Upper lobe of left lung (tissue), 6 donors: ENCODE results near the gene OR1F1. TPM values are rescaled to one million over a fixed set of nuclear protein-coding genes. Genes with fewer than 3 reads are reported as not detected.
"Not testable (repeated sequence)": the region's sequence is repeated elsewhere in the genome, so short reads cannot be mapped to it uniquely, and the experiment has no call there.

Experiments
- ATAC-seq, 2 donors: fragments of 200-7000 bp; cut with Tn5 transposase; one replicate each; pipeline ENCODE4 v1.9.1; 2022; ENCODE audit warnings: mild to moderate bottlenecking in 2 of 2, moderate library complexity in 2 of 2; ENCODE audit not compliant: low FRiP score in 2 of 2
- DNase-seq, 2 donors: peaks; one replicate each; pipeline ENCODE4 v3.0.0-alpha.2; 2019 to 2020
- H3K27ac ChIP-seq, 4 donors: fragments of 200-600 bp; sonication (generic); one replicate each; pipeline ENCODE4 v1.5.1; 2016 to 2019
- H3K27me3 ChIP-seq, 4 donors: fragments of 200-600 bp; sonication (generic); one replicate each; pipeline ENCODE4 v1.5.1; 2017 to 2019
- H3K36me3 ChIP-seq, 4 donors: fragments of 200-600 bp; sonication (generic); one replicate each; pipeline ENCODE4 v1.5.1; 2016 to 2019
- H3K4me1 ChIP-seq, 4 donors: fragments of 200-600 bp; sonication (generic); one replicate each; pipeline ENCODE4 v1.5.1; 2018 to 2019
- H3K4me3 ChIP-seq, 4 donors: fragments of 200-600 bp; sonication (generic); one replicate each; pipeline ENCODE4 v1.5.1; 2017 to 2019; ENCODE audit warnings: mild to moderate bottlenecking in 2 of 4, moderate library complexity in 1 of 4
- H3K9me3 ChIP-seq, 4 donors: fragments of 200-600 bp; sonication (generic); one replicate each; pipeline ENCODE4 v1.5.1; 2018 to 2019
- CTCF ChIP-seq, 6 experiments: fragments of 450-650 bp in 4 of 6; fragments of 200-600 bp in 2 of 6; sonication (generic) in 2 of 6; IDR thresholded peaks; one replicate each; pipeline ENCODE4 v1.5.1; 2016 to 2019; ENCODE audit warnings: antibody characterized with exemption in 6 of 6
- EP300 ChIP-seq, 4 donors: sonication (generic); formaldehyde crosslinking; IDR thresholded peaks; one replicate each; pipeline ENCODE4 v1.5.1; 2017; ENCODE audit warnings: antibody characterized with exemption in 4 of 4, control low read depth in 2 of 4
- POLR2A ChIP-seq, 4 donors: fragments of 450-650 bp; IDR thresholded peaks; one replicate each; pipeline ENCODE4 v1.5.1; 2016 to 2017; ENCODE audit warnings: antibody characterized with exemption in 4 of 4, mild to moderate bottlenecking in 2 of 4
- POLR2AphosphoS5 ChIP-seq, 2 donors: sonication (generic); formaldehyde crosslinking; IDR thresholded peaks; one replicate each; pipeline ENCODE4 v1.5.1; 2017; ENCODE audit warnings: antibody characterized with exemption in 2 of 2
- WGBS, 2 donors: methylation state at CpG; one replicate each; pipeline ENCODE4 v1.1.5; 2017 to 2018; 5-methylcytosine and 5-hydroxymethylcytosine counted together
- total RNA-seq, 6 donors: library from RNA; depleted of rRNA in 4 of 6; stranded (reverse); fragments of >200 nt in 4 of 6; gene quantifications; one replicate each; pipeline versions ENCODE4 v1.1.0 to v1.2.1, GENCODE V29; 2016 to 2021
- donor health status: DM: no; HTN: no; CAD: no; lungs with moderate emphysema.
- donor health status: DM: no; HTN: yes; CAD: no; lungs with severe emphysema.

Gene OR1F1
- total RNA-seq, 6 donors from 2014 or later = not detected

DNA sequence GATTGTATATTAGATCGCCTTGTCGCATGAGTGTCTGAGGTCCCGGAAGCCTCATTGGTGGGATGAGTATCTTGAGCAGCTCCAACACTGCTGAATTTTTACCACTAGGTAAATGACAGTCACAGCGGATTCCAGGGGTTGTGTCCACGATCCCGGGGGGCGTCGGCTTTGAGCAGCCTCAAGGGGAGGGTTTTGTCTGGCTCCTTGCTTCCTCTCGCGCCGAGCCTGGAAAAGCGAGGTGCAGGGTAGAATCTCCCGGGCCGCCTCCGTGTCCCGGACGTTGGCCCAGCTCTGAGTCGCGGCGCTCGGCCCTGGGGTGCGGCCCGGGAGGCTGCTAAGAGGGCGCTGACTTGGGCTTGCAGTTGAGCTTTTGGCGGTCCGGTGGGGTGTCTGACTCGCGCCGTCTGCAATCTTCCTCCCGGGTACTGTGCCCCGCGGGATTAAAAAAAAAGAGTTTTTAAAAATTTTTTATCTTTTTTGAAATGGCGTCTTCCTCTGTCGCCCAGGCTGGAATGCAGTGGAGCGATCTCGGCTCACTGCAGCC is 4.5 kb downstream of the OR1F1 start:
- Histone ChIP-seq H3K27me3 (peaks cover 1 to 60% (median 45%) of the 10 kb centered on the region in 4 donors), H3K4me3 (no peak overlapping the region), H3K9me3 (peaks cover 0 to 6% (median 0%) of the 10 kb centered on the region in 4 donors), H3K4me1 (peaks cover 12 to 19% (median 17%) of the 10 kb centered on the region in 4 donors), H3K36me3 (no peaks in the 10 kb centered on the region), H3K27ac (no peak overlapping the region)
- TF ChIP-seq EP300 (IDR thresholded peaks at IDR 0.05) = no peak
- WGBS, 2 donors = 24 to 57% methylated on average over 27 to 36 of the region's 36 CpGs
- DNase-seq (peak in 1 of 2 donors; percentile 56), ATAC-seq (no peak)

DNA sequence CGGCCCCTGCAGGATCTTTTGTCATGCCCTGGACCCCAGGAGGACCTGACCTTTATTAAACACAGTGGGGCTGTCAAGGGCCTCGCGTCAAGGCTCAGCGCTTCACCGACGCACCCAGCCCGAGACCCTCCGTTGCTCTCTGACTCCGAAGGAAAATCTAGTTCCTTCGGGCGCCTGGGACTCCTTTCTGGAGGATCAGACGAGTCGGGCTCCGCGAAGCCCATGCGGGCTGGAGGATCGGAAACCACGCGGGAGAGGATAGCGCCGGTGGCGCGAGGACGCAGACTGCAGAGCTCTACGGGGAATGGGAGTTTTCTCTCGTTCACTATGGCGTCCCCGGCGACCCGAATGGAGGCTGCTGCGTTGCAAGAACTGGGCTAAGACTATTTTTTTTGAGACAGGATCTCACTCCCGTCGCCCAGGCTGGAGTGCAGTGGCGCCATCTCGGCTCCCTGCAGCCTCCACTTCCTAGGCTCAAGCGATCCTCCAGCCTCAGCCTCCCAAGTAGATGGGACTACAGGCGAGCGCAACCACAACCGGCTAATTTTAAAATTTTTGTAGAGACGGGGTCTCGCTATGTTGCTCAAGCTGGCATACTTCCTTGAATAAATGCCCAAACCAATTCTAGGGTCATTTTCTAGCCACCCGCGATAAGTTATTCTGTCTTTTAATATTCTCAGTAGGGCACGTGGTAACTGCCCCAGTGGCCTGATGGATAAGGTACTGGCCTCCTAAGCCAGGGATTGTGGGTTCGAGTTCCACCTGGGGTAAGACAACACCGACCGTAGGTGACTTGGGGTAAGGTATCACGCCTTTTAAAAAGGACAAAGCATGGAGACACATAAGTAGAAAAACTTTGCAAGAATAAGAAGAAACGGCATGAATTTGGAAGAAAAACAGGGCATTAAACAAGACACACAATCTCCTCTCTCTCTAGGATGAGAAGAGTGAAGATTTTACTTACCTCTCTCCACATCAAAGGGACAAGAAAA is 5.5 kb downstream of the OR1F1 start:
- no peak for TF ChIP-seq POLR2AphosphoS5 (IDR thresholded peaks at IDR 0.05)
- no peak for TF ChIP-seq CTCF (IDR thresholded peaks at IDR 0.05)
- peak in 1 of 2 donors; percentile 46 for DNase-seq
- Histone ChIP-seq H3K27me3 (peaks cover 1 to 53% (median 42%) of the 10 kb centered on the region in 4 donors), H3K4me3 (no peak overlapping the region), H3K27ac (no peak overlapping the region), H3K9me3 (peaks cover 0 to 6% (median 0%) of the 10 kb centered on the region in 4 donors), H3K4me1 (peaks cover 10 to 13% (median 12%) of the 10 kb centered on the region in 4 donors), H3K36me3 (no peaks in the 10 kb centered on the region)
- WGBS, 2 donors = 69 to 73% methylated on average over 36 to 49 of the region's 49 CpGs
- ATAC-seq = no peak

- WGBS, 2 donors = 79 to 82% methylated on average over 17 of the region's 20 CpGs
- peaks cover 1 to 40% (median 29%) of the 10 kb centered on the region in 4 donors for H3K27me3 ChIP-seq
These were observed 6.8 kb downstream of the OR1F1 start for GRCh38 chr16:3194792-3195191.

GRCh38 chr16:3195975-3196374 is 8.0 kb downstream of the OR1F1 start:
- peaks cover 1 to 29% (median 23%) of the 10 kb centered on the region in 4 donors for H3K27me3 ChIP-seq
- ATAC-seq (no peak), DNase-seq (no peak)
- 55 to 67% methylated on average over 7 to 10 of the region's 10 CpGs for WGBS, 2 donors
- TF ChIP-seq CTCF (IDR thresholded peaks at IDR 0.05) = no peak
- H3K36me3 ChIP-seq = no peaks in the 10 kb centered on the region
- no peaks in the 10 kb centered on the region for H3K4me1 ChIP-seq
- H3K27ac ChIP-seq = no peak overlapping the region
- H3K9me3 ChIP-seq = peaks cover 0 to 6% (median 0%) of the 10 kb centered on the region in 4 donors
- H3K4me3 ChIP-seq = no peak overlapping the region

More at GRCh38 chr16:3194792-3195191, 6.8 kb downstream of the OR1F1 start:
- Histone ChIP-seq H3K9me3 (peaks cover 0 to 6% (median 0%) of the 10 kb centered on the region in 4 donors), H3K27ac (no peak overlapping the region), H3K4me1 (peaks cover 0 to under 1% (median 0%) of the 10 kb centered on the region in 4 donors), H3K4me3 (no peak overlapping the region), H3K36me3 (no peaks in the 10 kb centered on the region)
- TF ChIP-seq POLR2AphosphoS5 (IDR thresholded peaks at IDR 0.05) (no peak), CTCF (IDR thresholded peaks at IDR 0.05) (no peak), EP300 (IDR thresholded peaks at IDR 0.05) (no peak), POLR2A (IDR thresholded peaks at IDR 0.05) (no peak)
- ATAC-seq = no peak
- DNase-seq = no peak

DNA sequence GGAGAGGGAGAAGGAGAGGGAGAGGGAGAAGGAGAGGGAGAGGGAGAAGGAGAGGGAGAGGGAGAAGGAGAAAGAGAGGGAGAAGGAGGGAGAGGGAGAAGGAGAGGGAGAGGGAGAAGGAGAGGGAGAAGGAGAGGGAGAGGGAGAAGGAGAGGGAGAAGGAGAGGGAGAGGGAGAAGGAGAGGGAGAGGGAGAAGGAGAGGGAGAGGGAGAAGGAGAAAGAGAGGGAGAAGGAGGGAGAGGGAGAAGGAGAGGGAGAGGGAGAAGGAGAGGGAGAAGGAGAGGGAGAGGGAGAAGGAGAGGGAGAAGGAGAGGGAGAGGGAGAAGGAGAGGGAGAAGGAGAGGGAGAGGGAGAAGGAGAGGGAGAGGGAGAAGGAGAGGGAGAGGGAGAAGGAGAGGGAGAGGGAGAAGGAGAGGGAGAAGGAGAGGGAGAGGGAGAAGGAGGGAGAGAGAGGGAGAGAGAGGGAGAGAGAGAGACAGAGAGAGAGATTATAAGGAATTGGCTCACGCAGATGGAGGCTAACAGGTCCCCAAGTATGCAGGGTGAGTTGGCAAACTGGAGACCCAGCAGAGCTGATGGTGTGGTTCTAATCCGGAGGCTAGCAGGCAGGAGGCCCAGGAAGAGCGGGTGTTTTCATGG is 9.8 kb downstream of the OR1F1 start:
- 65 to 77% methylated on average over 3 of the region's 3 CpGs for WGBS, 2 donors
- peaks cover 0 to 11% (median 5%) of the 10 kb centered on the region in 4 donors for H3K27me3 ChIP-seq
- not testable (repeated sequence) for ATAC-seq

More for the DNA sequence above, 9.8 kb downstream of the OR1F1 start:
- H3K4me3 ChIP-seq, H3K36me3 ChIP-seq, DNase-seq, H3K27ac ChIP-seq, H3K4me1 ChIP-seq, H3K9me3 ChIP-seq: not testable (repeated sequence)
